ENCODE measurements around the gene ANKRD7.

ANKRD7 gene

GRCh38 chr7:118219157-118219512, 5.4 kb upstream of the ANKRD7 start:
- Histone ChIP-seq H3K36me3 (ENCODE audit: insufficient read depth) (no peaks in the 10 kb centered on the region), H3K27ac (no peak overlapping the region), H3K4me3 (IDR thresholded peaks at IDR 0.05; ENCODE audit: insufficient read depth, low read depth, low read length) (no peak overlapping the region), H3K79me2 (ENCODE audit: insufficient read depth, low read depth) (no peaks in the 10 kb centered on the region), H3K9ac (no peak overlapping the region), H3K4me1 (ENCODE audit: low read depth, poor library complexity, severe bottlenecking) (no peaks in the 10 kb centered on the region), H2AFZ (ENCODE audit: low read depth) (no peak overlapping the region), H3K27me3 (ENCODE audit: insufficient read depth, low read depth) (no peaks in the 10 kb centered on the region), H3K4me2 (no peak overlapping the region), H4K20me1 (ENCODE audit: insufficient read depth) (no peaks in the 10 kb centered on the region)
- TF ChIP-seq CTCF (conservative IDR thresholded peaks at IDR 0.05; ENCODE audit: low read depth, low read length) = no peak

- Histone ChIP-seq H3K4me3 (IDR thresholded peaks at IDR 0.05; ENCODE audit: insufficient read depth, low read depth, low read length) (no peak overlapping the region), H3K4me1 (ENCODE audit: low read depth, poor library complexity, severe bottlenecking) (no peaks in the 10 kb centered on the region), H3K9ac (no peak overlapping the region), H3K27me3 (ENCODE audit: insufficient read depth, low read depth) (no peaks in the 10 kb centered on the region), H4K20me1 (ENCODE audit: insufficient read depth) (no peaks in the 10 kb centered on the region), H2AFZ (ENCODE audit: low read depth) (no peak overlapping the region), H3K27ac (no peak overlapping the region), H3K4me2 (no peak overlapping the region), H3K79me2 (ENCODE audit: insufficient read depth, low read depth) (no peaks in the 10 kb centered on the region), H3K36me3 (ENCODE audit: insufficient read depth) (no peaks in the 10 kb centered on the region)
- no peak for TF ChIP-seq CTCF (conservative IDR thresholded peaks at IDR 0.05; ENCODE audit: low read depth, low read length)
Observed at GRCh38 chr7:118220583-118220982, 3.9 kb upstream of the ANKRD7 start.

GRCh38 chr7:118222591-118222990, 1.9 kb upstream of the ANKRD7 start:
- H3K9ac ChIP-seq = no peak overlapping the region
- no peak overlapping the region for H2AFZ ChIP-seq (ENCODE audit: low read depth)
- H3K4me2 ChIP-seq = no peak overlapping the region
- H3K36me3 ChIP-seq (ENCODE audit: insufficient read depth) = no peaks in the 10 kb centered on the region
- no peaks in the 10 kb centered on the region for H3K4me1 ChIP-seq (ENCODE audit: low read depth, poor library complexity, severe bottlenecking)
- TF ChIP-seq CTCF (conservative IDR thresholded peaks at IDR 0.05; ENCODE audit: low read depth, low read length) = no peak
- no peaks in the 10 kb centered on the region for H3K27me3 ChIP-seq (ENCODE audit: insufficient read depth, low read depth)
- no peaks in the 10 kb centered on the region for H3K79me2 ChIP-seq (ENCODE audit: insufficient read depth, low read depth)
- H3K4me3 ChIP-seq (IDR thresholded peaks at IDR 0.05; ENCODE audit: insufficient read depth, low read depth, low read length) = no peak overlapping the region
- H4K20me1 ChIP-seq (ENCODE audit: insufficient read depth) = no peaks in the 10 kb centered on the region
- H3K27ac ChIP-seq = no peak overlapping the region

GRCh38 chr7:118232837-118233236, 8.3 kb downstream of the ANKRD7 start:
- no peak overlapping the region for H3K4me2 ChIP-seq
- no peak for TF ChIP-seq CTCF (conservative IDR thresholded peaks at IDR 0.05; ENCODE audit: low read depth, low read length)
- no peaks in the 10 kb centered on the region; the same call in 1 of the 2 replicates for H3K36me3 ChIP-seq (ENCODE audit: insufficient read depth)
- H3K4me1 ChIP-seq (ENCODE audit: low read depth, poor library complexity, severe bottlenecking) = no peaks in the 10 kb centered on the region
- H3K79me2 ChIP-seq (ENCODE audit: insufficient read depth, low read depth) = no peaks in the 10 kb centered on the region
- H3K9ac ChIP-seq = no peak overlapping the region
- no peak overlapping the region for H3K4me3 ChIP-seq (IDR thresholded peaks at IDR 0.05; ENCODE audit: insufficient read depth, low read depth, low read length)
- no peaks in the 10 kb centered on the region for H4K20me1 ChIP-seq (ENCODE audit: insufficient read depth)
- no peak overlapping the region for H2AFZ ChIP-seq (ENCODE audit: low read depth)
- no peaks in the 10 kb centered on the region for H3K27me3 ChIP-seq (ENCODE audit: insufficient read depth, low read depth)
- no peak overlapping the region for H3K27ac ChIP-seq

GRCh38 chr7:118233799-118234198, 9.3 kb downstream of the ANKRD7 start:
- H3K9ac ChIP-seq = no peak overlapping the region
- H3K4me1 ChIP-seq (ENCODE audit: low read depth, poor library complexity, severe bottlenecking) = no peaks in the 10 kb centered on the region
- H3K27ac ChIP-seq = no peak overlapping the region
- H3K79me2 ChIP-seq (ENCODE audit: insufficient read depth, low read depth) = no peaks in the 10 kb centered on the region
- no peaks in the 10 kb centered on the region for H3K27me3 ChIP-seq (ENCODE audit: insufficient read depth, low read depth)
- no peak overlapping the region for H2AFZ ChIP-seq (ENCODE audit: low read depth)
- no peak overlapping the region for H3K4me2 ChIP-seq
- no peaks in the 10 kb centered on the region; the same call in 1 of the 2 replicates for H3K36me3 ChIP-seq (ENCODE audit: insufficient read depth)
- TF ChIP-seq CTCF (conservative IDR thresholded peaks at IDR 0.05; ENCODE audit: low read depth, low read length) = no peak
- no peaks in the 10 kb centered on the region for H4K20me1 ChIP-seq (ENCODE audit: insufficient read depth)
- H3K4me3 ChIP-seq (IDR thresholded peaks at IDR 0.05; ENCODE audit: insufficient read depth, low read depth, low read length) = no peak overlapping the region

Measured in KMS-11 (cell line).